NB4 (cell line): ENCODE results near the gene EME1.

Source experiments
- MYC ChIP-seq: IDR thresholded peaks from 2 replicates; pipeline ENCODE4 v1.6.1; 2011; ENCODE audit warnings: low read depth, low read length
- TF ChIP-seq, protein P1 (sequence below): IDR thresholded peaks from one replicate; pipeline ENCODE4 v1.5.1; 2012; ENCODE audit warnings: low read depth, low read length
- TF ChIP-seq, protein P2 (sequence below): IDR thresholded peaks from 2 replicates; pipeline ENCODE4 v1.6.1; 2011; ENCODE audit warnings: low read depth, low read length

DNA sequence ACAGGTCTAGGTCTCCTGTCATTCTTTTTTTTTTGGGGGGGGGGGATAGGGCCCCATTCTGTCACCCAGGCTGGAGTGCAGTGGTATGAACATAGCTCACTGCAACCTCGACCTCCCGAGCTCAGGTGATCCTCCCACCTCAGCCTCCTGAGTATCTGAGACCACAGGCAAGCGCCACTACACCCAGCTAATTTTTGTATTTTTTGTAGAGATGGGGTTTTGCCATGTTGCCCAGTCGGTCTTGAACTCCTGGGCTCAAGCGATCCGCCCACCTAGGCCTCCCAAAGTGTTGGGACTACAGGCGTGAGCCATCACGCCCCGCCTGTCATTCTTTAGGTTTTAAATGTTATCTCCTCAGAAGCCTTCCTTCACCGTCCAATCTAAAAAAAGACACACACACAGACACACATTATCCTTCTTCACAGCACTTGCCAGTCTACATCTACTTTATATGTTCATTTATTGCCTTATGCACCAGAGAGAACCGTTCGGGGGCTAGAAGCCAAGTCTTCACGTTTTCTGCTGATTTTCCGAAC lies 739 bp upstream of the EME1 start:
- TF ChIP-seq, protein P1, sequence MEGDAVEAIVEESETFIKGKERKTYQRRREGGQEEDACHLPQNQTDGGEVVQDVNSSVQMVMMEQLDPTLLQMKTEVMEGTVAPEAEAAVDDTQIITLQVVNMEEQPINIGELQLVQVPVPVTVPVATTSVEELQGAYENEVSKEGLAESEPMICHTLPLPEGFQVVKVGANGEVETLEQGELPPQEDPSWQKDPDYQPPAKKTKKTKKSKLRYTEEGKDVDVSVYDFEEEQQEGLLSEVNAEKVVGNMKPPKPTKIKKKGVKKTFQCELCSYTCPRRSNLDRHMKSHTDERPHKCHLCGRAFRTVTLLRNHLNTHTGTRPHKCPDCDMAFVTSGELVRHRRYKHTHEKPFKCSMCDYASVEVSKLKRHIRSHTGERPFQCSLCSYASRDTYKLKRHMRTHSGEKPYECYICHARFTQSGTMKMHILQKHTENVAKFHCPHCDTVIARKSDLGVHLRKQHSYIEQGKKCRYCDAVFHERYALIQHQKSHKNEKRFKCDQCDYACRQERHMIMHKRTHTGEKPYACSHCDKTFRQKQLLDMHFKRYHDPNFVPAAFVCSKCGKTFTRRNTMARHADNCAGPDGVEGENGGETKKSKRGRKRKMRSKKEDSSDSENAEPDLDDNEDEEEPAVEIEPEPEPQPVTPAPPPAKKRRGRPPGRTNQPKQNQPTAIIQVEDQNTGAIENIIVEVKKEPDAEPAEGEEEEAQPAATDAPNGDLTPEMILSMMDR = no peak
- TF ChIP-seq MYC = no peak
- TF ChIP-seq, protein P2, sequence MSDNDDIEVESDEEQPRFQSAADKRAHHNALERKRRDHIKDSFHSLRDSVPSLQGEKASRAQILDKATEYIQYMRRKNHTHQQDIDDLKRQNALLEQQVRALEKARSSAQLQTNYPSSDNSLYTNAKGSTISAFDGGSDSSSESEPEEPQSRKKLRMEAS = no peak
